Right atrium auricular region (tissue), 2 donors: ENCODE data around the gene PROZ. TPM values are rescaled to one million over a fixed set of nuclear protein-coding genes. Genes with fewer than 3 reads are reported as not detected.

Experiments used
- DNase-seq: peaks from one replicate; pipeline ENCODE4 v3.0.0-alpha.2; 2019; ENCODE audit warnings: low spot score
- H3K27ac ChIP-seq, 2 donors: fragments of 200-600 bp; sonication (generic); 1 replicate in 1 of 2; 2 replicates in 1 of 2; pipeline ENCODE4 v1.5.1; 2016 to 2019
- H3K27me3 ChIP-seq, 2 donors: fragments of 200-600 bp; sonication (generic); one replicate each; pipeline versions ENCODE4 v1.5.1 to v1.6.0; 2017 to 2019
- H3K36me3 ChIP-seq: fragments of 200-600 bp; sonication (generic); one replicate; pipeline ENCODE4 v1.5.1; 2016
- H3K4me1 ChIP-seq, 2 donors: fragments of 200-600 bp; sonication (generic); one replicate each; pipeline versions ENCODE4 v1.5.1 to v1.6.0; 2017 to 2019
- H3K4me3 ChIP-seq, 2 donors: fragments of 200-600 bp; sonication (generic); 1 replicate in 1 of 2; 2 replicates in 1 of 2; pipeline ENCODE4 v1.5.1; 2017 to 2019; ENCODE audit warnings: mild to moderate bottlenecking in 1 of 2, moderate library complexity in 1 of 2
- H3K9me3 ChIP-seq, 2 donors: fragments of 200-600 bp; sonication (generic); one replicate each; pipeline ENCODE4 v1.5.1; 2019
- CTCF ChIP-seq, 2 donors: fragments of 200-600 bp; sonication (generic); IDR thresholded peaks; one replicate each; pipeline ENCODE4 v1.5.1; 2019; ENCODE audit warnings: antibody characterized with exemption in 2 of 2
- total RNA-seq, 2 donors: library from RNA; depleted of rRNA; stranded (reverse); fragments of >200 nt; gene quantifications; one replicate each; pipeline ENCODE4 v1.1.0, GENCODE V29; 2016

Gene PROZ
- total RNA-seq, 2 donors from 2014 or later = not detected

GRCh38 chr13:113119822-113120189 lies 38.6 kb upstream of the PROZ start:
- DNase-seq = no peak
- Histone ChIP-seq H3K9me3 (no peaks in the 10 kb centered on the region), H3K4me1 (peaks cover 0 to 12% of the 10 kb centered on the region in 2 donors), H3K27me3 (no peaks in the 10 kb centered on the region), H3K36me3 (no peaks in the 10 kb centered on the region), H3K4me3 (no peak overlapping the region), H3K27ac (no peak overlapping the region)
- TF ChIP-seq CTCF (IDR thresholded peaks at IDR 0.05) = no peak

- Histone ChIP-seq H3K4me1 (peaks cover 0 to 12% of the 10 kb centered on the region in 2 donors), H3K36me3 (no peaks in the 10 kb centered on the region), H3K27ac (no peak overlapping the region), H3K9me3 (no peaks in the 10 kb centered on the region), H3K4me3 (no peak overlapping the region), H3K27me3 (no peaks in the 10 kb centered on the region)
- no peak for TF ChIP-seq CTCF (IDR thresholded peaks at IDR 0.05)
- no peak for DNase-seq
These were observed 37.9 kb upstream of the PROZ start for GRCh38 chr13:113120300-113121182.

DNA sequence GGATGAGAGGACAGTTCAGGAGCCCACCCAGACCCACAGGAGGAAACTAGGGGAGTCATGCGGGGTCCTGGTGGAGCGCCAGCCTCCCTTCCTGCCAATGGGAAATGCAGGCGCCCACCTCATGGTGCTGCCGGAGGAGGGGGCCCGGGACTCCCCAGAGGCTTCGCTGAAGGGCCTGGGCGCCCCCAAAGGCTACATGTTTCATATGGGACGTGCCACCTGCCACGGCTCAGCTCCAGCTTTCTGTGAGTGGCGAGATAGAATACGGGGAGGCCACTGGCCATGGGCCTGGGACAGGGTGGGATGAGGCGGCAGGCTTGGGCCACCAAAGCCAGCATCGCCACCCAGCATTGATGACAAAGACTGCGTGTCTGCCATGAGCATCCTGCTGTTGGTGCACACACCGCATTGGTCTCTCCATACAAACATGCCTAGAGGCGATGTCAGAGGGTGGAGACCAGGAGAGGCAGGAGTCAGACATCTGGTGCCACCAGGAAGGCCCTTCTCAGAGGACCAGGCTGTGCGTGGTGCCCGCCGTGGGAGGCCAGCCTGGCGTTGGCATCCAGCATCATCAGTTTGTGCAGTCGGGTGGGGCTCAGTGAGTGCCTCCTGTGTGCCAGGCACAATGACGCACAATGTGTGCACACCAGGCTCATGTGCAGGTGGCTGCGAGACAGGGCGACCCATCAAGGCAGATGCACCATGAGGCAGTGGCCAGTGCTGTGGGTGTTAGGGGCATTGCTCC lies 37.1 kb upstream of the PROZ start:
- no peaks in the 10 kb centered on the region for H3K27me3 ChIP-seq
- H3K4me3 ChIP-seq = no peak overlapping the region
- no peak for DNase-seq
- H3K9me3 ChIP-seq = no peaks in the 10 kb centered on the region
- H3K36me3 ChIP-seq = no peaks in the 10 kb centered on the region
- H3K4me1 ChIP-seq = peaks cover 0 to 12% of the 10 kb centered on the region in 2 donors
- H3K27ac ChIP-seq = peak overlapping the region in 1 of 2 donors; percentile 64
- TF ChIP-seq CTCF (IDR thresholded peaks at IDR 0.05) = no peak

GRCh38 chr13:113121928-113122471 lies 36.4 kb upstream of the PROZ start:
- H3K4me1 ChIP-seq = peaks cover 0 to 12% of the 10 kb centered on the region in 2 donors
- TF ChIP-seq CTCF (IDR thresholded peaks at IDR 0.05) = no peak
- no peak for DNase-seq
- peak overlapping the region; percentile 64 for H3K27ac ChIP-seq
- no peaks in the 10 kb centered on the region for H3K36me3 ChIP-seq
- no peaks in the 10 kb centered on the region for H3K27me3 ChIP-seq
- H3K4me3 ChIP-seq = peak overlapping the region in 1 of 2 donors; percentile 42
- no peaks in the 10 kb centered on the region for H3K9me3 ChIP-seq

DNA sequence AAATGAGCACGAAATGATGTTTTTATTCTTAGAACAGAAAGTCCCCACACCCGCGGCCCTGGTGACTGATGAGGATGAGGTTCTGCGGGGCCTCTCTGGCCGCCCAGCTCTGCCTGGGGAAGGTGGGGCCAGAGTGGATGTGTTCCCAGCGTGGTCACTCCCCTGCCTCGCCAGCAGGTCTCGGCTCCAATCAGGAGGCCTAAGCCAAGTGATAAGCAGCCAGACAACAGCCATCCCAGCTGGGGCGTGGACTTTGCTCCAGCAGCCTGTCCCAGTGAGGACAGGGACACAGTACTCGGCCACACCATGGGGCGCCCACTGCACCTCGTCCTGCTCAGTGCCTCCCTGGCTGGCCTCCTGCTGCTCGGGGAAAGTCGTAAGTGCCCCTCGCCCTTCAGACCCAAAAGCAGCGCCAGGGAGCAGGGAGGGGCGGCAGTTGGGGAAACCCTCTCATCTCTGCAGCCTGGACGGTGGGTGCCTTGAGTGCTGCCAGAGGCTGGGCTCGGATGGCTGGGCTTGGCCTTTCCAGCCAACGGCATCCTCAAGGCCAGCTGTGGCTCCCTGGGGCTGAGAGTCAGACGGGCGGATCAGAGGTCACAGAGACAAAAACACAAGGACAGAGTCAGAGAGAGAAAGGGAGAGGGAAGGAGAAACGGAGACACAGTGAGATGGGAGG lies 35.8 kb upstream of the PROZ start, which contains the start of gene F10:
Gene F10, plus strand, starts transcription at position 250 of the 676 bp plus-strand sequence. Its CDS starts 57 bp downstream, at position 307.
- Histone ChIP-seq H3K4me1 (peaks cover 0 to 12% of the 10 kb centered on the region in 2 donors), H3K27ac (peak within 1 kb of the TSS; percentile 64), H3K4me3 (peak within 1 kb of the TSS; percentile 16 to 42), H3K36me3 (no peaks in the 10 kb centered on the region), H3K9me3 (no peaks in the 10 kb centered on the region), H3K27me3 (no peaks in the 10 kb centered on the region)
- peak in 1 of 2 donors; percentile 21 for TF ChIP-seq CTCF (IDR thresholded peaks at IDR 0.05)
- peak; percentile 80 for DNase-seq
